ENCODE measurements around the gene GRB10.

GRB10 gene

DNA sequence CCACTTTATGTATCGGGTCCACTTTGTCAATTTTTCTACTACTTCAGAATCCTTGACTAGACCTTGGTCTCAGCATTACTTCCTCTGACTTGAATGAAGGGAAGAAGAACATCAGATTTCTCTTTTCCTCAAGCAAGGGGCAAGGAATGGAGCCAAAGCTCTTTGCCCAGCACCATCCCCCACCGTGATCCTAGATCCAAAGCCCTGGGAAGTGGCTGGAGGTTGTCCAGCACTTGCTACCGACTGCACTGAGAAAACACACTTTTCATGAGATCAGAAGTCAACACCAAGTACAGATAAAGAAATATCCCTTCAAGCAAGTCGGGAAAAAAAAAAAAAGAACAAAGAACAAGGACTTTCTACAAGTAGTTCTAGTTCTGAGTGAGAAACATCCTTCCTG is 115.4 kb downstream of the GRB10 start:
- no peak for DNase-seq

- no peak for DNase-seq
These were observed 116.6 kb downstream of the GRB10 start for GRCh38 chr7:50666124-50666496.

- no peak for DNase-seq
These were observed 117.1 kb downstream of the GRB10 start for GRCh38 chr7:50665403-50666123.

DNA sequence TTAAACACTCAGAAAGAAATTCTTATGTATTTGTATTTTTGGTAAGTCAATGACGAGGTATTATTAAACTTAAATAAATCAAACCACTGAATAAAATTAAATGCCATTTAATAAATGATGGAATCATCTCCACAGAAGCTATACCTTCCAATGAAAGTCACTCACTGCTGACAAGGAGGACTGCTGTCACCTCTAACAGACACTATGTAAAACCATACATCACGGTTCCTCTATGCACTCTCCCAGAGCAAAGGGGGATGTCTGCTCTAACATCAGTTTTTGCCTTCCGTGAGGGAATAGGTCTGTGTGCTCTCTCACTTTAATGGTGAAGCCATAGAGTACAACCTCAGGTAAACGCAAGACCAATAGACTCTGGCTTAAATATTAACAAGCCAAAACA is 117.8 kb downstream of the GRB10 start:
- no peak for DNase-seq

GRCh38 chr7:50664461-50664922 is 118.2 kb downstream of the GRB10 start:
- DNase-seq, result no peak

- DNase-seq, result no peak
These were observed 119.1 kb downstream of the GRB10 start for GRCh38 chr7:50663396-50664102.

DNA sequence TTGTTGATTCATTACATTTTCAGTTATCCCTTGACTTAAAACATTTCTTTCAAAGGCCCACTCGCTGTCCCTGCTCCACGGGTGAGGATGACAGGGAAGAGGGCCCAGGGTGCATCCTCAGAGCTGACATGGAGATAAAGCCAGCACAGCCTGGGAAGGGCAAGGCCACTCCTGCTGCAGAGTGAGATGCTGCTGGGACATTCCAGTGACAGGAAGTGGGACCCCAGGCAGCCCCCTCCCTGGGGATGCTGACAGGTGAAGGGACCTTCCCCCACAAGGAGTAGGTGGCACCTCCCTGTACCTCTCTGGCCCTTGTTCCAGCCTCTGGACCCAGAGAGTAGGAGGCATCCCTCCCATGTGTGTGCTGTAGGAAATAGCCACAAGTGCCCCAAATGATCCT is 119.7 kb downstream of the GRB10 start:
- DNase-seq, result no peak

GRCh38 chr7:50662041-50662694 is 120.5 kb downstream of the GRB10 start:
- no peak for DNase-seq

GRCh38 chr7:50661345-50662040 is 121.2 kb downstream of the GRB10 start:
- DNase-seq, result no peak

GRCh38 chr7:50660830-50661175 is 121.9 kb downstream of the GRB10 start:
- no peak for DNase-seq

DNA sequence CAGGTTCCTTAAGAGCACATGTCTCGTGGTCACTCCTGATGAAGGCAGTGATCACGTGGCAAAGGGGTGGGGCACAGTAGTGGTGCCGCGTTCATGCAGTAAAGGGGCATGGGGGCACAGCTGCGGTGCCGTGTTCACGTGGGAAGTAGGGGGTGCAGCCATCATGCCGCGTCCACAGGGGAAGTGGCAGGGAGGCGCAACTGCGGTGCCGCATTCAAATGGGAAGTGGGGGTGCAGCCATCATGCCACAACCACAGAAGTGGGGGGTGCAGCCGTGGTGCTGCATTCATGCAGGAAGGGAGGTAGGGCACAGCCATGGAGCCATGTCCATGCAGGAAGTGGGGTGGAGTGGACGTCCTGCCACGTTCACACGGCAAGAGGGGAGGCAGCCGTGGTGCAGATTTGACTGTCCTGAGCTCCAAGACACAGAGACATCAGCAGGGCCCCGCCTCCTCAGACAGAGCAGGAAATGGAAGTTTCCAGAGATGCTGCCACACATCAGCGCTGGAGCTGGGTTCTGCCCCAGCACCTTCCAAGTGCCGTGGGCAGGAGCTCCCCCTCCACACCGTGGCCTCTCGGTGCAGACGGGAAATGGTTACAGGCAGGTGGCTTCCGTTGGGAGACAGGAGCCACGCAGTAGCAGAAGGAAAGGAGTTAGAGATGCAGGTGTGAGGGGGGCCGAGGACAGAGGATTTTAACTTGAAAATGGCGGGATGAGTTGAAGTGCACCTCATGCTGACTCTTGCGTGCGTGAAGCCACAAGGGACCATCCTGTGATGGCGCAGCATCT is 122.5 kb downstream of the GRB10 start:
- DNase-seq, result peak; percentile 28

DNA sequence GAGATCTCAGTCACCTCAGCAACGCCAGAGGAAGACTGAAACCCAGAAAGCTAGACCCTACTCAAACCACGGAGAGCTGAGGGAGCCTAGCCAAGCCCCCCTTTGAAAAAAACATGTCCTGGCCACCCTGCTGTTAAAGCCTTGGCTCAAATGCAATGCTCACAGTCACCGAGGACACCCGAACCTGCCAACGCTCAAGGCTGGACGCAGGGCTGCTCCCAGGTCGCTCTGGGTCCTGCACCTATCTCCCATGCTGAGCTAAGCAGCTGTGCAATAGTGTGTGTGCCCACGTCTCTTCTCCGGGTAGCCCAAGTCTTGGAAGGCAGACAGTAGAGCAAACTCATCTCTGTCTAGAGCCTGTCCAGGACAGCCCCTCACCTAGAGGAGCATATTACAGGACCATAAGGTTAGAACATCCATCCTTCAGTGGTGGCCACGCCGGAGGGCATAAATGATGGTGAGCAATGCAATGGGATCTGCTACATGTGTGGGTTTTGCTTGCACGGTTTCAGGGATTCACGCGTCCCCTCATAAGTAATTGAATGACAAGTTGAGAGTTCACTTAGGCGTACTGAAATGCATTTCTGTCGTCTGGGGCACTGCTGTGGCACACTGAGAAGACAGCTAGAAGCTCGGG is 123.2 kb downstream of the GRB10 start:
- no peak for DNase-seq

DNA sequence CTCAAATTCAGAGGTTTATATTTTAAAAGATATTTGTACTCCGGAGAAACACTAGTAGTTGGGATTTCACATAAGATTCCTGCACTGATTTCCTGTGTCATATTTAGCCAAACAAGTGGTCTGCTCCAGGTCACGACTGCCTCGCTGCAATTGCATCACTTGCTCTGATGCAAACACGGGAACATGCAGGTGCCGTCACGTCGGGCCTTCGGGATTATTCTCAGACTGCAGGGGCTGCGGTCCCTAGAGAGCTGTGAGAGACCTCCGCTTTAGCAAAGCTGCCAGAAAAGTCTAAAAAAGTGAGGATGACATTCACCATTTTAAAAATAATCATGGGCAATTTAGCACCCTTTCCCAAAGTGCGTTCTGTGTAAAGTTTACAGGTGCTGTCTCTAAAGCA is 124.0 kb downstream of the GRB10 start:
- DNase-seq, result no peak

GRCh38 chr7:50657912-50658311 is 124.8 kb downstream of the GRB10 start:
- DNase-seq, result no peak

DNA sequence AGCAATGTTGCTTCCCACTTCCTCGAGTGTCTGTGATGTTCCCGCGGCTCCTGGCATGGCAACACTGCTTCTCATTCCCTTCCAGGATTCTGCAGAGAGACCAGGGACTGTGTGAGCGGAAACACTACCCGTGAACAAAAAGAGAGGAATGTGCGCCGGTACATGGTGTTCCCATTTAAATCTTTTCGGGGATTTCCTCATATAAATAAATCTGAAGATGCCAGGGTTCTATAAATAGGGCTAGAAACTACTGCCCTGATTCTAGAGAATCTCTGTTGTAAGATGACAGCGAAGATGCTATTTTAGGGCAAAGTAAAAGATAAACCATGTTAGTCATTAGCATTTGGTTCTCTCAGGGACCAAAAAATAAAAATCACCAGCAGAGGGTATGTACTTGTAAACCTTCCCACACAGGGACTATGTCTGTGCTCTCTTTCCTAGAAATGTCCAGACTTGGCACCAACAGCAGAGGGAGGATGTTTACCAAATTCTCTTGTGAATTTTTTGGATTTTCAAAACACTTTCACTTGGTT is 125.3 kb downstream of the GRB10 start:
- DNase-seq, result no peak

GRCh38 chr7:50656141-50656895 is 126.4 kb downstream of the GRB10 start:
- no peak for DNase-seq

- DNase-seq, result no peak
These were observed 127.2 kb downstream of the GRB10 start for GRCh38 chr7:50655490-50655889.

- DNase-seq, result no peak
These were observed 127.7 kb downstream of the GRB10 start for GRCh38 chr7:50655020-50655419.

GRCh38 chr7:50653981-50654425 is 128.7 kb downstream of the GRB10 start:
- DNase-seq, result no peak

DNA sequence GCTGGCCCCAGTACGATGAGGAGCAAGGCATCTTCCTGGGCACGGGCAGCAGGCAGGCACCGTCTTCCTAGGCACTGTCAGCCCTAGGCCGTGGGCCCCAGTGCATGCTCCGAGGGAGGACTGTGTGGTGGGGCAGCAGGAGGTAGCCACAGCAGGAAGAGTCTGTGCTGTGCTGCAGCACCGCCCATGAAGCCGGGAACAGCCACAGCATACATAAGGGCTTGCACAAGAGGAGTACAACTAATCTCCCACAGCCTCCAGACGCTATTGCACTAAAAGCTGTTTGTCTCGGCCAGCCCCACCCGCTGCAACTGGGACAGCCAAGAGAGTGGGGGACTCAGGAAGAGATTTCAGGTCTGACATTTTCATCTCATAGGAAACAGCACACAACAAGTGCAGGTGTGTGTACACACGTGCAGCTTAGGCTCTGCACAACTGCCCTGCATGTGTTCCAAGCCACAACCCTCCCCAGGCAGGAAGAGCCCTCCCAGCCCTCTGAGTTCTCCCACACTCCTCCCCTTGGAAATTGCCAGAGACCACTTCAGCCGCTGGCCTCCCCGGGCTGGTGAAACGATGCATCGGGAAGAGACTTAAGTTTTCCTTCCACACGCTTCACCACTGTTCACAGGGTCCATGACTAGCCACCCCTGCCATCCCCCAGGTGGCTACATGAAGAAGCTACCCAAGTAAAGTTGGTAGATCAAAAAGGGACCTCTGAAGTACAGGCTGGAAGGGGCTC is 129.4 kb downstream of the GRB10 start:
- DNase-seq, result no peak

Data from activated gamma-delta T cell (primary cell).